C4-2B (cell line): Measurements from ENCODE around the gene GSG1L2.
"Not testable (repeated sequence)": the region's sequence is repeated elsewhere in the genome, so short reads cannot be mapped to it uniquely, and the experiment has no call there.

ENCODE experiments used
- H3K27ac ChIP-seq: fragments of 450-650 bp; 2 replicates; pipeline ENCODE4 v1.5.1; 2017
- CTCF ChIP-seq: fragments of 450-650 bp; conservative IDR thresholded peaks from 2 replicates; pipeline ENCODE4 v1.5.1; 2017; ENCODE audit warnings: mild to moderate bottlenecking
- ZFX ChIP-seq: fragments of 450-650 bp; IDR thresholded peaks from 2 replicates; pipeline ENCODE4 v1.6.1; 2017

GSG1L2 gene

GRCh38 chr17:9790889-9791876, 30.7 kb downstream of the GSG1L2 start, which contains the start of gene DHRS7C:
TSS of gene DHRS7C (minus strand) at chr17:9791592. CDS start at chr17:9791284, 308 bp downstream.
- TF ChIP-seq ZFX (no peak), CTCF (no peak)
- H3K27ac ChIP-seq = no peak within 1 kb of the TSS

- TF ChIP-seq CTCF = no peak
- TF ChIP-seq ZFX = no peak
- H3K27ac ChIP-seq = no peak overlapping the region
Observed at GRCh38 chr17:9790316-9790715, 31.6 kb downstream of the GSG1L2 start.

DNA sequence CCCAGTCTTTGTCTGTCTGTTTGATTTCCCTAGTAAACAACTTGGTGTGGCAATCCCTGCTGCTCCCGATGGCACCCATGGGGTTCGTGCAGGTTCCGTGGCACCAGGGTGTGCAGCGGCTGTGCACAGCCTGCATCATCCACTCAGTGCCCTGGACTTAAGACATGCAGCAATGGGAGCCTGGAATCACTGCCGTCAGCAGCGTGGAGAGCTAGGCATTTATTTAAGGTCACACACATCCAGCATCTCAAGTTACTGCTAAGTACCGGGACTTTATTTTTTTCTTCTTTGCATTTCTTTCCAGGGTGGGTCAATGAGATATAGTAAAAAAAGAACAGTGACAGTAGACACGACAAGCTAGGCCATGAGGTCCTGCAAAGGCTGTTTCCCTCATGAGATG, 33.3 kb downstream of the GSG1L2 start:
- TF ChIP-seq CTCF = no peak
- TF ChIP-seq ZFX = no peak
- H3K27ac ChIP-seq = no peak overlapping the region

DNA sequence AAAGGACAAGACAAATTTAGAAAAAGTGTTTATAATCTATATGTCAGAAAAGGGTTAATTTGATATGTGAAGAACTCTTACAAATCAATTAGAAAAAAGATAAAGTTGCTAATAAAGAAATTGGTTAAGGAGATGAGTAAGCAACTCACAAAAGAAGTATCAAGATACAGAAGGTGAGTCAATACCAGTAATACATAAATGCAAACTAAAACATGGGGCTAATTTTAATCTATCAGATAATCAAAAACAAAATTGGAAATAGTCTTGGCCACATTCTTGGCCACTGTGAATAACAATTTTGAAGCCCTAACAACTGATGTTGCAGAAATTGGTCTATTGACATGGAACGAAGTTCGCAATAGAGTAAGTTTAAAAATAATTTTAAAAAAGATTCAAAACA, 37.3 kb downstream of the GSG1L2 start:
- no peak for TF ChIP-seq ZFX
- no peak for TF ChIP-seq CTCF

GRCh38 chr17:9783465-9783864, 38.4 kb downstream of the GSG1L2 start:
- not testable (repeated sequence) for H3K27ac ChIP-seq

More for the DNA sequence above, 37.3 kb downstream of the GSG1L2 start:
- H3K27ac ChIP-seq = no peak overlapping the region

GRCh38 chr17:9783050-9783449, 38.8 kb downstream of the GSG1L2 start:
- no peak for TF ChIP-seq CTCF
- TF ChIP-seq ZFX = no peak

DNA sequence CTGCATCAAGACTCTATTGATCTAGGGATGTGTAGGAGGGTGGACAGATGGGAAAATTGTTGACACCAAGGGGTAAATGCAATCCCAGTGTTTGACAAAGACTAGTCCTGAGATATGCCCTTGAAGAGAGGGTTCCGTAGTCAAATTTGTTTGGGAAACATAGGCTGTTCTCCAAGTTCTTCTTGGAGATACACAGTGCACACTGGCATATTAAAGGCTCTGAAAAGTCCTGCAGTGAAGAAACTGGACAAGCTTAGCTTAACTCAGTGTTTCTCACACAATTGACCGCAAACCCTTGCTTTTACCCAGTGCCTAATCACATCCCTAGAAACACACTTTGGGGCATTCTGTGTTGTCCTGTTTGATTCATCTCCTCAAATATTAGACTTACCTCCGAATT, 41.3 kb downstream of the GSG1L2 start:
- no peak overlapping the region for H3K27ac ChIP-seq
- TF ChIP-seq ZFX (no peak), CTCF (no peak)

More at GRCh38 chr17:9783050-9783449, 38.8 kb downstream of the GSG1L2 start:
- no peak overlapping the region for H3K27ac ChIP-seq
